K562 (cell line): ENCODE results near the gene XPR1. TPM values are rescaled to one million over a fixed set of nuclear protein-coding genes. Genes with fewer than 3 reads are reported as not detected.

Experiments
- ARID1B ChIP-seq: fragments of 450-650 bp; IDR thresholded peaks from 2 replicates; pipeline ENCODE4 v1.6.1; 2016; ENCODE audit warnings: antibody characterized with exemption, mild to moderate bottlenecking, inconsistent platforms
- ETS2 ChIP-seq: IDR thresholded peaks from 2 replicates; pipeline ENCODE4 v1.6.1; 2016; ENCODE audit warnings: borderline replicate concordance, missing genetic modification characterization, mild to moderate bottlenecking, moderate library complexity, missing compliant biosample characterization; ENCODE audit not compliant: poor library complexity, severe bottlenecking
- ETV6 ChIP-seq, 3 experiments: fragments of 150-350 bp in 1 of 3; sonication (generic) in 1 of 3; formaldehyde crosslinking in 1 of 3; IDR thresholded peaks; 2 replicates each; pipeline versions ENCODE4 v1.6.1 to v1.8.0; 2014 to 2022; ENCODE audit warnings: borderline replicate concordance in 2 of 3, low read depth in 2 of 3, antibody characterized with exemption in 1 of 3, low read length in 1 of 3, mild to moderate bottlenecking in 1 of 3, missing genetic modification reagents in 1 of 3
- EWSR1 ChIP-seq: fragments of 450-650 bp; IDR thresholded peaks from 2 replicates; pipeline ENCODE4 v1.6.1; 2018; ENCODE audit warnings: borderline replicate concordance, mild to moderate bottlenecking, low read depth, moderate library complexity; ENCODE audit not compliant: partially characterized antibody
- HDAC1 ChIP-seq, 2 experiments: fragments of 450-650 bp; IDR thresholded peaks; 2 replicates each; pipeline ENCODE4 v1.6.1; 2016 to 2017; ENCODE audit warnings: inconsistent platforms in 1 of 2, mild to moderate bottlenecking in 1 of 2, moderate library complexity in 1 of 2
- KDM1A ChIP-seq, 2 experiments: fragments of 450-650 bp; IDR thresholded peaks; 2 replicates each; pipeline ENCODE4 v1.6.1; 2016; ENCODE audit warnings: mild to moderate bottlenecking in 2 of 2
- KDM5B ChIP-seq: fragments of 200-600 bp; sonication (generic); IDR thresholded peaks from 2 replicates; pipeline ENCODE4 v1.6.1; 2012; ENCODE audit warnings: low read depth, mild to moderate bottlenecking, moderate library complexity, low read length, control low read depth, inconsistent platforms; ENCODE audit not compliant: insufficient replicate concordance
- KHSRP ChIP-seq: fragments of 450-650 bp; IDR thresholded peaks from 2 replicates; pipeline ENCODE4 v1.6.1; 2017
- LCOR ChIP-seq: sonication (generic); formaldehyde crosslinking; IDR thresholded peaks from 2 replicates; pipeline ENCODE4 v1.8.0; 2022; ENCODE audit warnings: mild to moderate bottlenecking, missing genetic modification reagents
- MECOM ChIP-seq: fragments of 250-450 bp; sonication (Bioruptor Pico); IDR thresholded peaks from 2 replicates; pipeline ENCODE4 v1.8.0; 2022; ENCODE audit warnings: inconsistent platforms
- RAD21 ChIP-seq, 2 experiments: fragments of 250-450 bp in 1 of 2; fragments of 450-650 bp in 1 of 2; sonication (Bioruptor Pico) in 1 of 2; formaldehyde crosslinking in 1 of 2; IDR thresholded peaks in 1 of 2; conservative IDR thresholded peaks in 1 of 2; 2 replicates each; pipeline versions ENCODE4 v1.4.0 to v1.8.0; 2020 to 2022; ENCODE audit warnings: mild to moderate bottlenecking in 2 of 2, moderate library complexity in 1 of 2
- RAD51 ChIP-seq: fragments of 450-650 bp; IDR thresholded peaks from 2 replicates; pipeline ENCODE4 v1.7.1; 2016; ENCODE audit warnings: low read depth, mild to moderate bottlenecking, borderline replicate concordance
- STAG1 ChIP-seq: sonication (generic); formaldehyde crosslinking; IDR thresholded peaks from 2 replicates; pipeline ENCODE4 v1.5.0; 2020; ENCODE audit warnings: missing genetic modification reagents, borderline replicate concordance
- ZFX ChIP-seq: sonication (generic); formaldehyde crosslinking; IDR thresholded peaks from 2 replicates; pipeline ENCODE4 v1.8.0; 2022; ENCODE audit warnings: mild to moderate bottlenecking, missing genetic modification reagents, moderate library complexity
- ZNF224 ChIP-seq: sonication (generic); formaldehyde crosslinking; IDR thresholded peaks from 2 replicates; pipeline ENCODE4 v1.8.0; 2022; ENCODE audit warnings: mild to moderate bottlenecking, missing genetic modification reagents
- ZNF274 ChIP-seq: IDR thresholded peaks from 2 replicates; pipeline ENCODE4 v1.6.1; 2011; ENCODE audit warnings: low read depth, mild to moderate bottlenecking, low read length, moderate library complexity, borderline replicate concordance
- ZNF707 ChIP-seq: fragments of 250-450 bp; sonication (Bioruptor Pico); conservative IDR thresholded peaks from 2 replicates; pipeline ENCODE4 v1.8.0; 2022; ENCODE audit warnings: inconsistent platforms, mild to moderate bottlenecking, moderate library complexity
- polyA plus RNA-seq, 8 experiments: library from polyadenylated mRNA; depleted of rRNA in 4 of 8; stranded (reverse) in 5 of 8; unstranded in 3 of 8; fragments of >200 nt; fragmentation: Nextera tagmentation in 2 of 8; fragmentation: Illumina TruSeq in 1 of 8; extraction: Ambion mirVana in 2 of 8; extraction: Trizol in 1 of 8; gene quantifications; 2 replicates each; pipeline versions ENCODE4 v1.2.1 to v1.2.3, GENCODE V29; 2011 to 2014; ENCODE audit warnings: inconsistent platforms in 1 of 8, missing spikeins in 1 of 8
- total RNA-seq, 7 experiments: library from RNA; depleted of rRNA in 6 of 7; stranded (reverse); fragments of >200 nt in 6 of 7; fragmentation: Illumina TruSeq in 2 of 7; extraction: Trizol in 2 of 7; gene quantifications; 2 replicates each; pipeline versions ENCODE4 v1.2.1 to v1.2.3, GENCODE V29; 2011 to 2021; ENCODE audit warnings: low replicate concordance in 1 of 7
- TF ChIP-seq, protein P1 (sequence below): fragments of 250-450 bp; sonication (Bioruptor Pico); IDR thresholded peaks from 2 replicates; pipeline ENCODE4 v1.5.0; 2021; ENCODE audit warnings: mild to moderate bottlenecking, borderline replicate concordance
- TF ChIP-seq, protein P2 (sequence below): fragments of 250-450 bp; sonication (Bioruptor Pico); IDR thresholded peaks from 2 replicates; pipeline ENCODE4 v1.4.0; 2020; ENCODE audit warnings: mild to moderate bottlenecking, moderate library complexity
- TF ChIP-seq, protein P3 (sequence below), 2 experiments: fragments of 450-650 bp in 1 of 2; IDR thresholded peaks; 2 replicates each; pipeline ENCODE4 v1.6.1; 2011 to 2017; ENCODE audit warnings: low read depth in 2 of 2, antibody characterized with exemption in 1 of 2, borderline replicate concordance in 1 of 2, low read length in 1 of 2, mild to moderate bottlenecking in 1 of 2, mixed read lengths in 1 of 2; ENCODE audit not compliant: control insufficient read depth in 1 of 2

The XPR1 gene
- total and polyA plus RNA-seq, 9 of the 15 experiments (the other 6 are each of a cell fraction or from before 2014, with no cell fraction given) = 3.0 to 66.2 (median 38.6) TPM

DNA sequence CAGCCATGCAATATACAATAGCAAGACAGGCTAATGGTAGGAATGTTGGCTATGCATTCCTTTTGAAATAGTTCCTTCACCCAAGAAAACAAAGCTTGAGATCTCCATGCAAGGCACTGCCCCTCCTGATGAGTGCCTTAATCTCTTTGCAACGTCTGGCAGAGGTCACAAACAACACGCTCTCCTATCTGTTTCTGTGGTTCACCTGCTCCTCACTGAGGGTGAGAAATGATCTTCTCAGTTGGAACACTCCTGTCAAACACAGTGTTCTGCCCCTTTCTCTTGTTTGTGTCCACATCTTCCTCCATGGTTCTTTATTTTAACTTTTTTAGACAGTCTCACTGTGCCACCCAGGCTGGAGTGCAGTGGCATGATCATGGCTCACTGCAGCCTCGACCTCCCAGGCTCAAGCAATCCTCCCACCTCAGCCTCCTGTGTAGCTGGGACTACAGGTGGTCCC is 21.2 kb upstream of the XPR1 start (continued):
- TF ChIP-seq, protein P1, sequence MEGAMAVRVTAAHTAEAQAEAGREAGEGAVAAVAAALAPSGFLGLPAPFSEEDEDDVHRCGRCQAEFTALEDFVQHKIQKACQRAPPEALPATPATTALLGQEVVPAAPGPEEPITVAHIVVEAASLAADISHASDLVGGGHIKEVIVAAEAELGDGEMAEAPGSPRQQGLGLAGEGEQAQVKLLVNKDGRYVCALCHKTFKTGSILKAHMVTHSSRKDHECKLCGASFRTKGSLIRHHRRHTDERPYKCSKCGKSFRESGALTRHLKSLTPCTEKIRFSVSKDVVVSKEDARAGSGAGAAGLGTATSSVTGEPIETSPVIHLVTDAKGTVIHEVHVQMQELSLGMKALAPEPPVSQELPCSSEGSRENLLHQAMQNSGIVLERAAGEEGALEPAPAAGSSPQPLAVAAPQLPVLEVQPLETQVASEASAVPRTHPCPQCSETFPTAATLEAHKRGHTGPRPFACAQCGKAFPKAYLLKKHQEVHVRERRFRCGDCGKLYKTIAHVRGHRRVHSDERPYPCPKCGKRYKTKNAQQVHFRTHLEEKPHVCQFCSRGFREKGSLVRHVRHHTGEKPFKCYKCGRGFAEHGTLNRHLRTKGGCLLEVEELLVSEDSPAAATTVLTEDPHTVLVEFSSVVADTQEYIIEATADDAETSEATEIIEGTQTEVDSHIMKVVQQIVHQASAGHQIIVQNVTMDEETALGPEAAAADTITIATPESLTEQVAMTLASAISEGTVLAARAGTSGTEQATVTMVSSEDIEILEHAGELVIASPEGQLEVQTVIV (CRISPR knock-in tag) = no peak
- TF ChIP-seq ZNF274 (peak; percentile 46; the same call in 1 of the 2 replicates), ETV6 (IDR thresholded peaks at IDR 0.05; ENCODE audit: borderline replicate concordance in 1 of 2, low read depth in 2 of 2, low read length in 1 of 2) (peak in 1 of 2 experiments; percentile 45; a peak in 1 of 4 replicates), ETV6 (CRISPR knock-in tag; IDR thresholded peaks at IDR 0.05; ENCODE audit: borderline replicate concordance) (no peak), STAG1 (CRISPR knock-in tag) (no peak), RAD21 (CRISPR knock-in tag; conservative IDR thresholded peaks at IDR 0.05 in 1 of 2, IDR thresholded peaks at IDR 0.05 in 1 of 2) (peak in 1 of 2 experiments; percentile 42; a peak in 3 of 4 replicates), ZNF707 (CRISPR knock-in tag) (no peak), LCOR (CRISPR knock-in tag) (no peak), HDAC1 (IDR thresholded peaks at IDR 0.05) (peak in 1 of 2 experiments; percentile 75; a peak in 2 of 4 replicates), RAD51 (no peak), ETS2 (tag) (no peak), KDM5B (peak; percentile 44), EWSR1 (no peak), KHSRP (no peak), ARID1B (peak; percentile 96), ZNF224 (CRISPR knock-in tag) (no peak), MECOM (CRISPR knock-in tag) (peak; percentile 93), ZFX (CRISPR knock-in tag) (no peak), KDM1A (IDR thresholded peaks at IDR 0.05) (peak; percentile 60 to 77; a peak in 3 of 4 replicates)
- TF ChIP-seq, protein P2, sequence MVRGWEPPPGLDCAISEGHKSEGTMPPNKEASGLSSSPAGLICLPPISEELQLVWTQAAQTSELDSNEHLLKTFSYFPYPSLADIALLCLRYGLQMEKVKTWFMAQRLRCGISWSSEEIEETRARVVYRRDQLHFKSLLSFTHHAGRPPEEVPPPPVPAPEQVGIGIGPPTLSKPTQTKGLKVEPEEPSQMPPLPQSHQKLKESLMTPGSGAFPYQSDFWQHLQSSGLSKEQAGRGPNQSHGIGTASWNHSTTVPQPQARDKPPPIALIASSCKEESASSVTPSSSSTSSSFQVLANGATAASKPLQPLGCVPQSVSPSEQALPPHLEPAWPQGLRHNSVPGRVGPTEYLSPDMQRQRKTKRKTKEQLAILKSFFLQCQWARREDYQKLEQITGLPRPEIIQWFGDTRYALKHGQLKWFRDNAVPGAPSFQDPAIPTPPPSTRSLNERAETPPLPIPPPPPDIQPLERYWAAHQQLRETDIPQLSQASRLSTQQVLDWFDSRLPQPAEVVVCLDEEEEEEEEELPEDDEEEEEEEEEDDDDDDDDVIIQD (CRISPR knock-in tag) = no peak
- TF ChIP-seq, protein P3, sequence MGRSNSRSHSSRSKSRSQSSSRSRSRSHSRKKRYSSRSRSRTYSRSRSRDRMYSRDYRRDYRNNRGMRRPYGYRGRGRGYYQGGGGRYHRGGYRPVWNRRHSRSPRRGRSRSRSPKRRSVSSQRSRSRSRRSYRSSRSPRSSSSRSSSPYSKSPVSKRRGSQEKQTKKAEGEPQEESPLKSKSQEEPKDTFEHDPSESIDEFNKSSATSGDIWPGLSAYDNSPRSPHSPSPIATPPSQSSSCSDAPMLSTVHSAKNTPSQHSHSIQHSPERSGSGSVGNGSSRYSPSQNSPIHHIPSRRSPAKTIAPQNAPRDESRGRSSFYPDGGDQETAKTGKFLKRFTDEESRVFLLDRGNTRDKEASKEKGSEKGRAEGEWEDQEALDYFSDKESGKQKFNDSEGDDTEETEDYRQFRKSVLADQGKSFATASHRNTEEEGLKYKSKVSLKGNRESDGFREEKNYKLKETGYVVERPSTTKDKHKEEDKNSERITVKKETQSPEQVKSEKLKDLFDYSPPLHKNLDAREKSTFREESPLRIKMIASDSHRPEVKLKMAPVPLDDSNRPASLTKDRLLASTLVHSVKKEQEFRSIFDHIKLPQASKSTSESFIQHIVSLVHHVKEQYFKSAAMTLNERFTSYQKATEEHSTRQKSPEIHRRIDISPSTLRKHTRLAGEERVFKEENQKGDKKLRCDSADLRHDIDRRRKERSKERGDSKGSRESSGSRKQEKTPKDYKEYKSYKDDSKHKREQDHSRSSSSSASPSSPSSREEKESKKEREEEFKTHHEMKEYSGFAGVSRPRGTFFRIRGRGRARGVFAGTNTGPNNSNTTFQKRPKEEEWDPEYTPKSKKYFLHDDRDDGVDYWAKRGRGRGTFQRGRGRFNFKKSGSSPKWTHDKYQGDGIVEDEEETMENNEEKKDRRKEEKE (IDR thresholded peaks at IDR 0.05; ENCODE audit: borderline replicate concordance in 1 of 2, control insufficient read depth in 1 of 2, low read depth in 2 of 2, low read length in 1 of 2) = no peak
